NCI-H748 (cell line): ENCODE measurements around the gene PARD3.

Source experiments
- DNase-seq: peaks from one replicate; lab custom pipeline; 2025; ENCODE audit not compliant: unreplicated experiment; lab: John Stamatoyannopoulos, UW

Gene PARD3

GRCh38 chr10:34593374-34593890 lies 221.7 kb downstream of the PARD3 start:
- no peak for DNase-seq

- no peak for DNase-seq
These were observed 224.3 kb downstream of the PARD3 start for GRCh38 chr10:34590793-34591192.

- no peak for DNase-seq
These were observed 225.8 kb downstream of the PARD3 start for GRCh38 chr10:34589275-34589674.

GRCh38 chr10:34587680-34588019 lies 227.4 kb downstream of the PARD3 start:
- DNase-seq: no peak

- no peak for DNase-seq
These were observed 228.0 kb downstream of the PARD3 start for GRCh38 chr10:34587002-34587679.

GRCh38 chr10:34585422-34586112 lies 229.5 kb downstream of the PARD3 start:
- DNase-seq: no peak

- peak; percentile 1 for DNase-seq
These were observed 230.9 kb downstream of the PARD3 start for GRCh38 chr10:34584164-34584563.

- no peak for DNase-seq
These were observed 233.1 kb downstream of the PARD3 start for GRCh38 chr10:34581801-34582532.

GRCh38 chr10:34580643-34581042 lies 234.5 kb downstream of the PARD3 start:
- DNase-seq: no peak

GRCh38 chr10:34580214-34580613 lies 234.9 kb downstream of the PARD3 start:
- no peak for DNase-seq

GRCh38 chr10:34578468-34578867 lies 236.6 kb downstream of the PARD3 start:
- no peak for DNase-seq

GRCh38 chr10:34576797-34577196 lies 238.3 kb downstream of the PARD3 start:
- DNase-seq: peak; percentile 55

GRCh38 chr10:34575882-34576281 lies 239.2 kb downstream of the PARD3 start:
- no peak for DNase-seq

GRCh38 chr10:34574353-34574934 lies 240.7 kb downstream of the PARD3 start:
- DNase-seq: no peak

GRCh38 chr10:34570887-34571286 lies 244.2 kb downstream of the PARD3 start:
- DNase-seq: no peak

- peak; percentile 81 for DNase-seq
These were observed 247.3 kb downstream of the PARD3 start for GRCh38 chr10:34567659-34568253.

- peak; percentile 36 for DNase-seq
These were observed 249.2 kb downstream of the PARD3 start for GRCh38 chr10:34565934-34566333.

- DNase-seq: no peak
These were observed 257.0 kb downstream of the PARD3 start for GRCh38 chr10:34558093-34558583.

- DNase-seq: no peak
These were observed 257.9 kb downstream of the PARD3 start for GRCh38 chr10:34557173-34557572.

- no peak for DNase-seq
These were observed 259.4 kb downstream of the PARD3 start for GRCh38 chr10:34555653-34556052.

- DNase-seq: no peak
These were observed 261.3 kb downstream of the PARD3 start for GRCh38 chr10:34553747-34554146.
